GM19351 (cell line): ENCODE data around the gene MPC1L.

Experiments
- ATAC-seq: cut with Tn5 transposase; IDR thresholded peaks from one replicate; pipeline ENCODE4 v1.9.1; 2021; ENCODE audit warnings: mild to moderate bottlenecking, moderate library complexity; ENCODE audit not compliant: unreplicated experiment

MPC1L gene

DNA sequence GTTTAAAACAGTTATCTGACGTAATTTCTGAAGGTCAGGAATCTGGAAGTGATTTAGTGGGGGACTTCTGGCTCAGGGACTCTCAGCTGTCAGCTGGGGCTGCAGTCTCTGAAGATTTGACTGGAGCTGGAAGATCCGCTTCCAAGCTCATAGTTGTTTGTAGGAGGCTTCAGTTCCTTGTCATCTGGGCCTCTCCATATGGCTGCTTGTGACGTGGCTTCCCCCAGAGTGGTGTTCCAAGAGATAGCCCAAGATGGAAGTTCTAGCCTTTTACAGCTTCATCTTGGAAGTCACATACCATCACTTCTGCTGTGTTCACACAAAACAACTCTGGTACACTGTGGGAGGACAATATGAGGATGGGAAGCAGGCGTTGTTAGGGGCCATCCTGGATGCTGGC lies 2.1 kb downstream of the MPC1L start:
- ATAC-seq: no peak

DNA sequence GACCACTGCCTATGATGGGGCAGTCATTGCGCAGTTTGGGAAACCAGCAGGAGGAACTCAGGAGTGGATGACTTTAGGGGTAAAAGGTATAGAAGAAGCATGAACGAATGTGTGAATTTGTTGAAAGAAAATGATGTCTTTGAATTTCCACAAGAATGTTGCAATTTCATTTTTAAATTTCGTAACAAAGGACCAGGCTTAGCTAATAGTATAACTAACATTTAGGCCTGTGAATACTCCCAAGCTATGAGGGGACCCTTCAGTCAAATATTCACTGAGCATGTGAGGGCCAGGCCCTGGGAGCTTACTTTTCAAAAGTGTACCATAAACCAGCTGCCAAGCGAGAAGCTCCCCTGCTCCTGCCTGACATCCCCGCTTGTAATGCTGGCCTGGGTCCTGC lies 5.3 kb downstream of the MPC1L start:
- no peak for ATAC-seq

DNA sequence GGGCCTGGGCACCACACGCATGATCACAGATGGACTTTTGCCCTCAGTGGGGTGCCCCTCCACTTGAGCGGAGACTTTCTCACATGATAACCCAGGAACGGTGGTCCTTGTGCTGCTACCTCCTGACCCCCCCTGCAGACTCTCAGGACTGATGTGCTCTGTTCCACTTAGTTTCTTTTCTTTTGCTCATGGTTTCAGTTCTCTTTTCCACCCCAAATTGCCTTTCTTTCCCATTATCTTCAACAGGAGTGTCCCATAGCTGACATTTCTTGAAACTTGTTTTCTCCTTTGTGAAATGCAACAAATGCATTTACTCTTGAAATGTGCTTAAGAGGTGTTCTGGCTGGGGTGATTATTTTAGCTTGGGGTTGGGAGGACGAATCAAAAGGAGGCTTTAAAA lies 9.0 kb downstream of the MPC1L start:
- no peak for ATAC-seq

DNA sequence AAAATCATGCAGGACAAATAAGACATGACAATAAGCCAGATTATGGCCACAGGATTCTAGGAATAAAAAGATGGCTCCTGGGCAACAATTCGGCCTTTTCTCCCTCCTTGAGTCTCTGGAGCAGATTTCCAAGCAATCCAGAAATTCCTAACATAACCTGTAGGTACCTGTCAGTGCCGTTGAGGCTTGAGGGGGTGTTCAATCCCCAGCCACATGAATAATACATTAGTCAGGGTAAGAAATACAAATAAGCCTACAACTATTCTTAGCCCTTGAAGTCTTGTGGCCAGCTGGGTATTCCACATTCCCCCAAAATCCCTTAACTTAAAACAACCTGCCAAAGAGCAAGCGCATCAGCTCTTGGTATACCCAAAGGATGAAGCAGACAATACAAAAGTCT lies 14.5 kb downstream of the MPC1L start:
- no peak for ATAC-seq

- no peak for ATAC-seq
Observed at GRCh38 chrX:40644176-40644575, 20.9 kb downstream of the MPC1L start.

- ATAC-seq: peak; percentile 37
Observed at GRCh38 chrX:40644821-40645358, 21.7 kb downstream of the MPC1L start.

DNA sequence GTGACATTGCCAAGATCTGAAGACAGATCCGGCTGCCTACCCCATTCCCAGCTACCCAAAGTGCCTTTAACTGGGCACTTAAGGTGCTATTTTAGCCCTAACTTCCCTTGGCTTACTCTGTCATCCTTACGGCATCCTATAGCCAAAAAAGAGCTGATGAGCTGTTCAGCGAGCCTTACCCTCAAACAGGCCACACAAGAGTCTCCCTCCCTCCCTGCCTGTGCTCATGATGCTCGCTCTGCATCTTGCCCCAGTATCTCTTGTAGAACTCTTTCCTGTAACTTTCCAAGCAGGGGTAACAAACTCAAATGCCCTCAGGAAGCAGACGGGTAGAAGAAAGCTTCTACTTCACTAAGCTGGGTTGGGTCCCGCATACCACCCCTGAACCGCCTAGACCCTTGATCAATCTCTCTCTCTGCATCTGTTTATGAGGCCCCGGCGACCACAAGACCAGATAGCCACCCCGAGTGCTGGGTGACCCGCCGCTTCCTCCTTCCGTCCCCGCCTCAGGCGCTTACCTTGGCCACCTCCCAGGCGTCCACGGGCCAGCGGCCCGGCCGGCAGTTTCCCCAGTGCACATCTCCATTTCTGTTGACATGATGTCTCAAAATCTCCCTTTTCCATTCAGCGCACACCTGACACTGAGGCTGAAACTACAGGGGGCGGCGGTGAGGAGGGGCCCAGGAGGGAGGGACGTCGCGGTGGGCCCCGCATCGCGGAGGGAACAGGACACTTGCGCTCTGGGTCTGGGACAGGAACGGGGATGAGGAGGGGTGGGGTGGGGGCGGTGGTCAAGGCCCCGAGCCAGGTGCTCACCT lies 23.5 kb downstream of the MPC1L start:
- peak; percentile 31 for ATAC-seq

DNA sequence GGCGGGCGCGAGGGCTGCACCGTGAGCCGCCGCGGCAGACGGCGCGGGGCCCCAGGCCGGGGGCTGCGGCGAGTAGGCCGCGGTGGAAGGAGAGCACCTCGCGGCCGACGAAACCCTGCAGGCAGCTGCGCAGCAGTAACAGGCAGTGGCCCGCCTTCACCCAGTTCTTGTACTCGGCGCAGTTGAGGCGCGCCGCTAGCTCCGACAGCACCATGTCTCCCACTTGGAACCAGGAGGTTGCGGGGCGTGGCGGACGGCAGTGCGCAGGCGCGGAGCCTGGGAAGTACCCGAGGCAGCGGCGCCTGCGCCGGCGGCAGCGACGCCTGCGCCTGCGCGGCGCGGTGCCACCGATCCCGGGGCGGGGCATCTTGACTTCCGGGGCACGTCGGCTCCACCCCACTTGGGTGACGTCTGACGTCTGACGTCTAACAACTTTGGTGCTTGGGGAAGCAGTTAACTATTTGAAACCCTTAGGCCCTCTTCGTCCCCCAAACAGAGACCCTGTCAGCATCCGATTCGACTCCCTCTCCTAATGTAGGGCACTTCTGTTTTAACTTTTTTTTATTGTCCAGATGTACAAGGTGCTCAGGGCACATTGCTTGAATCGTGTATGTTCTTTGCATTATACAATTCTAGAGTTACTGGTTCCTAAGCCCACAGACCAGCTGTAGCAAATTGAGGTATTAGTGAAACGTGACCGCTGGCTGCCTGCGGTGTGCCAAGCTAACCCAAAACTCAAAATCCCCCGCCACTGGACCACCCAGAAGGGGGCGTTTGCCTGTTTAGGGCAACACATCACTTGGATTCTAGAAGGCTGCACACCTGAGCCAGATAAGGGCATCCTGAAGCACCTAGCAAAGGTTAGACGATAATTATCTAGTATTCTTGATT lies 24.3 kb downstream of the MPC1L start, which contains the start of gene CXorf38:
Gene CXorf38 (minus strand): TSS at position 255 of the 891 bp plus-strand sequence. CDS start 41 bp downstream, at position 214.
- peak; percentile 72 for ATAC-seq

DNA sequence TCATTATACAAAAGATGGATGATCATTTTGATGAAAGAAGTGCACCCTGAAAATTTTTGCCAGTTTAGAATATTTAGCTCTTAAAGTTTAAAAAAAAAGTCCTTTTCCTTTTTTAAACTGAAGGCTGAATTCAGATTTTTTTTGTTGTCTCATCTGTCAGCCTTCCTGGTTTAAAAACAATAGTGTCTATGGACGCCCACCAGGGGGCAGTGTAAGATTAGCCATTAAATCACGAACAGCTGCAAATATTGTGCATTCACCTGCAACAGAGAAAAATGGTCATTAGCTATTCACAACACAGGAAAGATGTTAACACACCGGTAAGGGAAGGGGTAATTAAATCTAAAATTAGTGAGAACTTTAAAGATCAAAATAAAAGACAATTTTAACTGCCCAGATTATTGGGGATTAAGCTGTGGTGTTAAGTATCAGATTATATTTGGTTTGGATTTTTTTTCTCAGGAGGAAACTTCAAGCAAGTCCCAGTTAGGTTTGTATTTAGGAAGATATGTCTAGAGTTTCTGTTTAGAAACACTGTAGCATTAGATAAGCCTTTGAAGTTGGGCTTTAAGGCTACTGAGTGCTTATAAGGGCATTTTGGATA lies 28.5 kb downstream of the MPC1L start:
- ATAC-seq: no peak

- ATAC-seq: no peak
Observed at GRCh38 chrX:40652664-40653063, 29.4 kb downstream of the MPC1L start.

- no peak for ATAC-seq
Observed at GRCh38 chrX:40653535-40653934, 30.3 kb downstream of the MPC1L start.

DNA sequence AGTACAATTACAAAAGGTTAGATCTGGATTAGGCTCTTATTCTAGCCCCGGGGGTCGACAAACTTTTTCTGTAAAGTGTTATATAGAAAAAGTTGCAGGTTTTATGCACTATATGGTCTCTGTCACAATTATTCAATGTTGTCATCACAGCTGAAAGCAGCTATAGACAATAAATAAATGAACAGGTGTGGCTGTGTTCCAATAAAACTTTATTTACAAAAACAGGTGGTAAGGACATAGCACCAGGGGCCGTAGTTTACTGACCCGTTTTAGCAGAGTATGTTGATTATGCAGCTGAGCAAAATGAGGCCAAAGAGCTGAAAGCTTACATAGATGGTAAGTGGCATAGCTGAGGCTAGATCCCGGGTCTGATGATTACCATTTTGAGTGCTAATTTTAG lies 37.2 kb downstream of the MPC1L start:
- no peak for ATAC-seq

DNA sequence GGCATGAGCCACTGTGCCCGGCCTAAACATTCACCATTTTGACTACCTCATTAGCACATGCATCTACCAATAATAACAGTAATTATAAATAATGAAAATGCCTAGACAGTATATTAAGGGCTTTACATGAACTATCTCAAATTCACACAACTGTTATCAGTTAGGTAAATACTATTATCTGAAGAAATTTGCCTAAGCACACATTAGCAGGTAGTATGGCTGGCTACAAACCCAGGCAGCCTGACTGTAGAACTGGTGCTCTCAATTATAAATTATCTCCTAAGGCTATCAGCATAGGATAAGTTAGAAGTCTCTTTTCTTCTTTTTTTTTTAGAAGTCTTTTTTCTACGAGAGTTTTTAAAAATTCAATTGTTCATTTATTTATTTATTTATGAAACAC lies 38.3 kb downstream of the MPC1L start:
- ATAC-seq: no peak

- ATAC-seq: peak; percentile 55
Observed at GRCh38 chrX:40663078-40663740, 40.0 kb downstream of the MPC1L start.

DNA sequence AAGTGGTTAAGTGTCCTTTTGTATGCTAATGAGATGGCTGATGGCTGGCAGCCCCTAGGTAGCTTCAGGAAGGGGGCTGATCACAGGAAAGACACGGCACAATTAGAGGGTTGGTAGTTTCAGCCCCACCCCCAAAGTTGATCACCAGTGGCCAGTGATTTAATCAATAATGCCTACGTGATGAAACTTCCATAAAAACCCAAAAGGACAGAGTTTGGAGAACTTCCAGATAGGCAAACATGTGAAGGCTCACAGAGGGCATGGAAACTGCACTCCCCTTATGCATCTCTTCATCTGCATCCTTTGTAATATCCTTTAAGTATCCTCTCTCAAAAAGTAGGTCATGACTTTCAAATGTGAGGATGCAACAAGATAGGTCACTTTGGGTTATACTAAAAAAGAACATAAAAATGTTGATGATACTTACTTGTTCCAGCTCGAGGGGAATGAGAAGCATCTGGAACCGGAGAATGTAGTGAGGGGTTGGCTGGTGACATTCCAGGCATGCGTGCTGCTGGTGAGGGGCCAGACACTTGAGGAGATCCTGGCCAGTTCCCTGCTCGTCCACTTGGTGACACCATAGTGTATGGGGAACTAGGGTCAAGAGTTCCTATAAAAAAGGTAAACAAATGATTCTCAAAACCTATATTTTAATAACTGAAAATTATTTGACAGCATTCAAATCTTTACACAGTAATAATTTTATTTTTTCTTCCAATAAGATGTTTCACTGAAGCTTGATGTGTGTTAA lies 40.8 kb downstream of the MPC1L start:
- no peak for ATAC-seq

GRCh38 chrX:40671126-40671525 lies 47.9 kb downstream of the MPC1L start:
- ATAC-seq: no peak
